GM18519 (cell line): ENCODE measurements around the gene SASH1.

ENCODE experiments used
- ATAC-seq: cut with Tn5 transposase; IDR thresholded peaks from one replicate; pipeline ENCODE4 v1.9.1; 2021; ENCODE audit warnings: mild to moderate bottlenecking, moderate library complexity; ENCODE audit not compliant: unreplicated experiment, low FRiP score

Gene SASH1

GRCh38 chr6:148427333-148427732, 84.7 kb downstream of the SASH1 start:
- no peak for ATAC-seq

- ATAC-seq, result no peak
Measured at GRCh38 chr6:148429423-148429822, 86.8 kb downstream of the SASH1 start.

GRCh38 chr6:148430897-148431296, 88.3 kb downstream of the SASH1 start:
- ATAC-seq, result no peak

- no peak for ATAC-seq
Measured at GRCh38 chr6:148431413-148431812, 88.8 kb downstream of the SASH1 start.

GRCh38 chr6:148431840-148432239, 89.2 kb downstream of the SASH1 start:
- no peak for ATAC-seq

GRCh38 chr6:148432462-148433195, 90.0 kb downstream of the SASH1 start:
- ATAC-seq, result no peak

GRCh38 chr6:148435386-148435785, 92.7 kb downstream of the SASH1 start:
- ATAC-seq, result no peak

GRCh38 chr6:148436466-148436865, 93.8 kb downstream of the SASH1 start:
- ATAC-seq, result no peak

- no peak for ATAC-seq
Measured at GRCh38 chr6:148438632-148439031, 96.0 kb downstream of the SASH1 start.

- ATAC-seq, result no peak
Measured at GRCh38 chr6:148440016-148440415, 97.4 kb downstream of the SASH1 start.

GRCh38 chr6:148440877-148441453, 98.3 kb downstream of the SASH1 start:
- no peak for ATAC-seq

GRCh38 chr6:148441454-148441911, 98.8 kb downstream of the SASH1 start:
- no peak for ATAC-seq

- ATAC-seq, result no peak
Measured at GRCh38 chr6:148443798-148444560, 101.3 kb downstream of the SASH1 start.

GRCh38 chr6:148445116-148445515, 102.5 kb downstream of the SASH1 start:
- no peak for ATAC-seq

GRCh38 chr6:148445620-148446019, 103.0 kb downstream of the SASH1 start:
- no peak for ATAC-seq

- no peak for ATAC-seq
Measured at GRCh38 chr6:148446681-148447080, 104.0 kb downstream of the SASH1 start.

- ATAC-seq, result no peak
Measured at GRCh38 chr6:148447521-148448230, 105.0 kb downstream of the SASH1 start.

GRCh38 chr6:148448369-148449012, 105.9 kb downstream of the SASH1 start:
- no peak for ATAC-seq

- ATAC-seq, result no peak
Measured at GRCh38 chr6:148450866-148451265, 108.2 kb downstream of the SASH1 start.

- no peak for ATAC-seq
Measured at GRCh38 chr6:148451690-148452089, 109.1 kb downstream of the SASH1 start.
